ENCODE measurements around the gene GRXCR2.
A peak's percentile ranks its signal among the peaks of the same experiment; 100 is the strongest.

- TF ChIP-seq EZH2 (IDR thresholded peaks at IDR 0.05; ENCODE audit: low read length) = no peak
- TF ChIP-seq CTCF (optimal IDR thresholded peaks at IDR 0.05 in 1 of 3, IDR thresholded peaks at IDR 0.05 in 1 of 3, conservative IDR thresholded peaks at IDR 0.05 in 1 of 3; ENCODE audit: extremely low read depth in 1 of 3, insufficient read depth in 2 of 3, low read length in 3 of 3) = peak in 2 of 3 experiments; percentile 24 to 29
Measured at GRCh38 chr5:145920542-145921210, 47.9 kb upstream of the GRXCR2 start.
